KG1 (cell line): ENCODE measurements around the gene AIFM3.
"Not testable (repeated sequence)": the region's sequence is repeated elsewhere in the genome, so short reads cannot be mapped to it uniquely, and the experiment has no call there.

Source experiments
- DNase-seq: peaks from one replicate; lab custom pipeline; 2025; lab: John Stamatoyannopoulos, UW

AIFM3 gene

GRCh38 chr22:20957683-20958431 is 9.2 kb upstream of the AIFM3 start:
- no peak for DNase-seq

- DNase-seq, result no peak
Measured at GRCh38 chr22:20959578-20960461, 7.2 kb upstream of the AIFM3 start.

DNA sequence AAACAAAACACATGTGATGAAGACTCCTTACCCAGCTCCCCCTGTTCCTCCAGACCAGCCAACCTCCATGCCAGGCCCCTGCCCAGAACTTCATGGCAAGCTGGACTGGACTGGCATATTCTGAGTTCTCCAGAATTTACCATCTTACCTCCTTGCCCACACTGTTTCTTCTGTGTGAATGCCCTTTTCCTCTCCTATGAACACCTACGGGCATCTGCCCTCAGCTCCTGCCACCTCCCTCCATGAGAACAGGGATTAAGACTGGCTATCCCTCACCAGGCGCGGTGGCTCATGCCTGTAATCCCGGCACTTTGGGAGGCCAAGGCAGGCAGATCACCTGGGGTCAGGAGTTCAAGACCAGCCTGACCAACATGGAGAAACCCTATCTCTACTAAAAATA is 6.4 kb upstream of the AIFM3 start:
- DNase-seq, result no peak

GRCh38 chr22:20962491-20962945 is 4.5 kb upstream of the AIFM3 start:
- no peak for DNase-seq

GRCh38 chr22:20963201-20964052 is 3.6 kb upstream of the AIFM3 start:
- DNase-seq, result no peak

DNA sequence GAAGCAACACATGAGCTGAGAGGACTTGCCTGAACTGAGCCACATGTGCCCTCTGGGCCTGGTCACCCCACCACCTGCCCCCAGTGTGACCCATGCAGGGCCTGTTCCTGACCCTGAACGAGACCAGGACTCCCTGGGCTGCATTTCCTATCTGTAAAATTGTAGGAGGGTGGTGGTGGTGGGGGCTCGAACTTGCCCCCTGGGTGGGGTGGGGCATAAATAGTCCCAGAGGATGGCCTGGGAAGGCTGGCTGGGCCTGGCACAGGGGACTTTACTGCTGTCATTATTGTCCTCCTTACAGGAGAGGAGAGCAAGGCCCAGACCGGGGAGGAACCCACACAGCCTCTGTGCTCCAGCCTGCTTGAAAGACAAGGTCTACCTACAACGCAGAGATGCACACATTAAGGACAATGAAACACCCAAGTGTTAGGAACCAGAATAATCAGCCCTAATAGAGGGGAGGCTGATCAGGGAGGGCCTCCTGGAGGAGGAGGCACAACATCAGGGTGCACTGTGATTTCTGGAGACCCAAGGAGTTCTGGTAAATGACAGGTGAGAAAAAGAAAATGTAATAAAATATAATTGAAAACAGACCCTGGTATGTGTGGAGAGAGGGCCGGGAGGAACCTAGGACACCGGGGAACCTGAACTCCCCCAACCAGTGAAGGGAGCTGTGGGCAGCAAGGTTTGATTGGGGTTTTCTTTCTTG is 2.8 kb upstream of the AIFM3 start:
- no peak for DNase-seq

- no peak for DNase-seq
Measured at GRCh38 chr22:20964799-20965103, 2.3 kb upstream of the AIFM3 start.

DNA sequence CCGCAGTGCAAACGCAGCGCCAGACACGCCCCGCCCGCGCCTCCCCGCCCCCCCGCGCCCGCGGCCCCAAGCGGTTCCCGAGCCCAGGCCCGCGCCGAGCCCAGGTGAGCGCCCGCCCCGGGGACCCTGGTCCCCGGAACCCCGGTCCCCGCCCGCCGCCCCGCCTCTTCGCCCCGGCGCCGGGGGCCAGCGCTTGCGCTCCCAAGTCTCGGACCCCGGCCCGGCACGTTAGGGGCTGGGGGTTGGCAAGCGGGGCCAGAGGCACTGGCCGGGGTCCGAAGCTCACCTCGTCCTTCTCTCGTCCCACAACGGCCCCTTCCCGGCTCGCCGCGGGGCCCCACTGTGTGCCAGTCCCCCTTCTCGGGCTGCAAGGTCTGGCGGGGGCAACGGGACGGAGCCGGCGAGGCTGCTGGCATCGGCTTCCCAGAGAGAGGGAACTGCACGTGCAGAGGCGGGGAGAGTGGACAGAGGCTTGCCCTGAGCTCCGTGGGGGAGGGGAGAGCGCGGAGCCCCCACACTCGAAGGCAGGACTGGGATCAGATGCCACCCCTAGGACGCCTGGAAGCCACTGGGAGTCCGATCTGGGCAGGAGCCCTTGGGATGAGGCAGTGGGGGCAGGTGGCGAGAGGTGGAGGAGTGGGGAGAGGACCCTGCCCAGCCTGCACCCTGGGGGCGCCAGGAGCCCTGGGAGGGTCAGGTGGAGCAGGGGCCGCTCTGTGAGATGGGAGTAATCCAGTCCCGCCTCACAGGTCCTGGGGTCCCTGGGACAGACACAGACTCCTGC is 1.8 kb upstream of the AIFM3 start:
- DNase-seq, result no peak

DNA sequence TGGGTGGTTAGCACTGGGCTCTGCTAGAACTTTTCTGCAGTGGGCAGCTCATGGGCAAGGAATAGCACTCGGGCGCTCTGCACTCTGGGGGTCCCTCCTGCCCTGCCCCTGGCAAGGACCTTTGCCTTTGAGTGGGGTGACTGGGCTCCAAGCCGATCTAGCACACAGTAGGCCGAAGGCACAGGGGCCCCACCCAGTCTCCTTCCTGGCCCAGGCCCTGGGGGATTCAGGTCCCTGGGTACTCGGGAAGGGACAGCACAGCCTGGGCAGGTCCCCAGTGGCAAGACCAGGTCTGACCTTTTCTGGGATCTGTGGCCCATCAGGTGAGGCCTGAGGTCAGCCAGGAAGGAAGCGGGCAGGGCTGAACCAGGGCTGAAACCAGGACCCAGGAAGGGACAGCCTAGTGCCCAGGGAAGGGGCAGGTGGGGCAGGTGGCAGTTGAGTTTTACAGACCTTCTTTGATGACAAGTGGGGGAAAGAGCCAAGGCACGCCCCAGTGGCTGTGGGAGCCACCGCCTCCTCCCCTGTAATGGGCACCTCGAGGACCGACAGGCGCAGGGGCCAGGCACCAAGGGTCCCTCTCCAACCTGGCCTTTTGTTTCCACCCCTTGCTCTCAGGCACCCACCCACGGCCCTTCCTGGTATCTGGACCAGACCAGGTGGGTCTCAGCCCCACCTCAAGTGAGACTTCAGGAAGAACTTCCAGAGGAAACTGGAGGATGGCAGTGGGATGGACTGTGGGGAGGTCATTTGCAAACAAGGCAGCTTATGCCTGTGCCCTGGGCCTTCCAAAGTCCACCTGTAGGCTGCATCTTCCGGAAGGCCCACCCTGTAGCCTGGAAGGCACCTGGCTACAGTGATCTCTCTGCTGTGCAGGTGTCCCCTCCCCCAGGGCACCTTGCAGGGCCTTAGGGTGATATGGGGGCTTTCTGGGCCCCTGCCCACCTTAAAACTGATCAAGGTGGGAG is 883 bp upstream of the AIFM3 start:
- DNase-seq, result no peak

DNA sequence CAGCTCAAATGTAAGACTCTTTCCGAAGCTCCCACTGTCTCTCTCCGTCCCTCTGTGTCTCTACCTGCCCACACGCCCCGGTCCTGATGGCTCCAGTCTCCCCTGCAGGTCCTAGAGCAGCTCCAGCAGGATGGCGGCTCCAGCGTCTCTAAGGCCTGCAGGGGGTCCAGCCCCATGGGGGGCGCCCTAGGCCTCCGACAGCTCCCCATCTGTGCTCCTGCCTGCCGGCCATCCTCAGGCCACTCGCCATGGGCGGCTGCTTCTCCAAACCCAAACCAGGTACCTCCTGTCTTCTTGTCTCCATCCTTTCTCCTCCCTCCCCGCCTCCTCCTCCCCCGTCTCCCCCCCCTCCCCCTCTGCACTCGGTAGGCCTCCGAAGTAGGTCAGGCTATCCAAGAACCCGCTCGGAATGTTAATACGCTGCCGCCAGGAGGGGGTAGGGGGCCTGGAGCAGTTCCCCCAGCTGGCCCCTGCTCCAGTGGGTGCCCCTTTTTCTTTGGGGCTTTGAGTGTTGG is 699 bp downstream of the AIFM3 start:
- DNase-seq, result no peak

DNA sequence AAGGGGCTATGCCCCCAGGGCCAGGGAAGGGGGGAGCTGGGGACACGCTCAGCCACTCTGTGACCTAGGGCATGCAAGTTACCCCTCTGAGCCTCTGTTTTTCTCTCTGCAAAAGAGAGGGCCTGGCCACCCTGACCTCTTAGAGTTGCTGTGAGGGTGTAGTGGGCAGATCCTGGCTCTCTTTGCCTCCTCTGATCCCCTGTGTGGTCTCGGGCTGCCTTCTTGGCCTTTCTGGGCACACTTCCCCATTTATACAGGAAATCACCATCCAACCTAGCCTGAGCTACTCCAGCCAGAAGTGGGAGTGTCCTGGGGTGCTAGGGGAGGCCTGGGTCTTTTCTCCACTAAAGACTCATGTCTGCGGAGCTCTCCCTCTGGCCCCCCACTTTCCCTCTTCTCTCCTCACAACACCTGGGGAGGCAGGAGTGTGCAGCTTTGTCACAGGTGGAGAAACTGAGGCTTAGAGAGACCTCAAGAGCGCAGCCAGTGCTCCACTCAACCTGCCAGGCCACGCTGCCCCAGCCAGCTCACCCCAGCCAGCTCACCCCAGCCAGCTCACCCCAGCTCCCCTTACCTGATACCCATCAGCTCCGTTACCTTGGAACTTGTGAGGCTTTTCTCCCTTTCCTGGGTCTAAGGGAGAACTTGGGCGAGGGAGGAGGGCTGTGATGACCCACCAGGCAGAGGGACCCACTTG is 1.4 kb downstream of the AIFM3 start:
- DNase-seq, result no peak

DNA sequence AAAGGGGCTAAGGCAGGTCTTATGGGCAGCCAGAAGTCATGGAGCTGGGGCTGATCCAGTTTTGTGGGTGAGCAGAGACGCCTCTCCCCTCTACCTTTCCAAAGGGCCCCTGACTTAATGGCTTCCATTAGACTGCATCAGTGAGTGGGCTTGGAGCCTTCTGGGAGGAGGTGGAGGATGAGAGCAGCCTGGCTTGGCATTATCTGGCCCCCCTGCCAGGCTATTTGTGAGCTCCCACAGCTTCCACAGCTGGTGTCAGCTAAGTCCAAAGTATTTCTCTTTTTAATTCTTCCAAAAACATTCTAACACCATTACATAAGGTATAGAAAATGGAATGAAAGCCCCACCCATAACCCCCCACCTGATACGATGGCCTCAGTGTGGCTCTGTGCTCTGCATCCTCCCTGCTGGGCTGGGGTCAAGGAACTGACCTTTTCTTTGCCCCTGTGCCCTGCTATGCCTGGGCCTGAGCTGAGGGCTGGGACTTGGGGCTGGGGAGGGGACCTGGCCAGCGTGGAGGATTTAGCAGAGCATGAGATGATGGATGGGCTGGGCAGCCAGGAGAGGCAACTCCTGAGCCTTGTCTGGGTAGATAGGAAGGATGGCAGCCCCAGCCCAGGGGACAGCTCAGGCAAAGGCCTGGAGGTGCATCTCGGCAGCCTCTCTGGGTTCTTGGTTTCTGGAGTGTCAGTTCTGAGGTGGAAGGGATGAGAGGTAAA is 4.0 kb downstream of the AIFM3 start:
- no peak for DNase-seq

DNA sequence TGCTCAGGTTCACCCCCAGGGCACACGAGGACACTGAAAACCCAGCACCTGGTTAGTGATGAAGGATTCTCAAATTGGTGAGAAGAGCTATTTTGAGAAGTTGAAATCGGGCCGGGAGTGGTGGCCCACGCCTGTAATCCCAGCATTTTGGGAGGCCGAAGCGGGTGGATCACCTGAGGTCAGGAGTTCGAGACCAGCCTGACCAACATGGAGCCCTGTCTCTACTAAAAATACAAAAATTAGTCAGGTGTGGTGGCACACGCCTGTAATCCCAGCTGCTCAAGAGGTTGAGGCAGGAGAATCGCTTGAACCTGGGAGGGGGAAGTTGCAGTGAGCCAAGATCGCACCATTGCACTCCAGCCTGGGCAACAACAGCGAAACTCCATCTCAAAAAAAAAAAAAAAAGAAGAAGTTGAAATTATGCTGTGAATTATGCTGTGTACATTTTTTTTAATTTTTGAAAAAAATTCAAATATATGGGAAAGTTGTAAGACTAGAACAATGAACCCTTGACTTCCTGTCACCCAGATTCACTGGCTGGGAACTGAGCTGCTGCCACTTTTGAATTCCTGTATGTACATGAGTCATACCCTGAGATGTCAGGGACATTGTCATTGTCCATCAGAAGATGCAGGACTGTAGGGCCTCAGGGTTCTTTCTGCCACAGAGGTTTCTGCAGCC is 5.1 kb downstream of the AIFM3 start:
- not testable (repeated sequence) for DNase-seq

- no peak for DNase-seq
Measured at GRCh38 chr22:20972933-20973577, 6.0 kb downstream of the AIFM3 start.

GRCh38 chr22:20973634-20974286 is 6.7 kb downstream of the AIFM3 start:
- no peak for DNase-seq

DNA sequence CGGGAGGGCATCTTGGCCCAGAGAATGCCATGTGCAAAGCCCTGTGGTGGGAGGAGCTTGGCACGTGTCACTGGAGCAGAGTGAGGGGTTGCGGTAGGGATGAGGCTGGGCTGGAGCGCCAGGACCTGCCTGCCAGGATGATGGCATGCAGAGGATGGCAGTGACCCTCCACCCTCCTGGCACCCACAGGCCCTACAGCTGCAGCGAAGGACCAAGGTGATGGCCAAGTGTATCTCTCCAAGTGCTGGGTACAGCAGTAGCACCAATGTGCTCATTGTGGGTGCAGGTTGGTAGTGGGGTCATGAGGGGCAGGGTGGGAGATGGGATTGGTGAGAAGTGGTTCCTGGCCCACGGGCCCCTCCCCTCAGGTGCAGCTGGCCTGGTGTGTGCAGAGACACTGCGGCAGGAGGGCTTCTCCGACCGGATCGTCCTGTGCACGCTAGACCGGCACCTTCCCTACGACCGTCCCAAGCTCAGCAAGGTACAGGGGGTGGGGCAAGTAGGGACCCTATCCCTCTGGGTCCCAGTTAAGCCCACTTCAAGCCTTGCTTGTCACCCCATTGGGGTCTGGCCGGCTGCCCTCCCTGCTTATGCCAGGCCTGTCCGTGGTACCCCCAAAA is 7.4 kb downstream of the AIFM3 start:
- DNase-seq, result no peak
